Measurements from ENCODE around the gene CD55.

Gene CD55

GRCh38 chr1:207355513-207356295, 34.2 kb downstream of the CD55 start:
- H3K4me3 ChIP-seq (ENCODE audit: low read depth, low read length) = no peak overlapping the region

DNA sequence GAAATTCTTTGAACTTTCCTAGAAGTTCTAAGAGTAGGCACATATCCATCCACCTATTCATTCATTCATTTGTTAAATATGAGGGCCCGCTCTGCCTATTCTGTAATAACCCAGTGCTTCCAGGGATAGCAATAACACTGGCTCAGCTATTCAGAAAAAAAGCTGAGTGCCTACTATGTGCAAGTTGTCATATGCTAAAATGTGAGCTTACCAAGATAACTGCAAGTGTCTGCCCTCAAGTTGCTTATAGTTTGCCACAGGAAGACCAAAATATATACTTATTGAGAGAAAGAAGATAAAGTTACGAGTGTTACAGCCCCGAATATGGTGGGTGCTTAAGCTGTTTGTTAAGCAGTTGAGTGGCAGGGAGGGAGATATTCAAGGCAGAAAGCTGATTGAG, 39.6 kb downstream of the CD55 start:
- H3K4me3 ChIP-seq (ENCODE audit: low read depth, low read length) = no peak overlapping the region

DNA sequence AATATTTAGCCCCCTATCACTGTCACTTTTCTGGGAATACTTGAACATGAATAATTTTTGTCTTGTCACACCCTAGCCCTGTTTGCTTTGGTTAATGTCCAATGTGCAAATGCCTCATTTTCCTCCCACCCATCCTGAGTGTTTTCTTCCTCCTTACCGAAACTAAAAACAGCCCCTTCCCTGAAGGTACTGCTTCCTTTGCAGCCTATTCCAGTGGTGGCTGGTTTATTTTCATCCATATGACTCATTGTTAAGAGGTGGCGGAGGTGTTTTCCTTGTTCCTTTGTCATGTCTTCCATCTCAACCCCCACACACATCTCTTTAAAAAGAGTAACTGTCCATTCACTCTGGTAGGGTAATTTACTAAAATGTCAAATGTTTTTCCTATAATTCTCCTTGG, 40.4 kb downstream of the CD55 start:
- no peak overlapping the region for H3K4me3 ChIP-seq (ENCODE audit: low read depth, low read length)

GRCh38 chr1:207362962-207363860, 41.7 kb downstream of the CD55 start:
- no peak overlapping the region for H3K4me3 ChIP-seq (ENCODE audit: low read depth, low read length)

DNA sequence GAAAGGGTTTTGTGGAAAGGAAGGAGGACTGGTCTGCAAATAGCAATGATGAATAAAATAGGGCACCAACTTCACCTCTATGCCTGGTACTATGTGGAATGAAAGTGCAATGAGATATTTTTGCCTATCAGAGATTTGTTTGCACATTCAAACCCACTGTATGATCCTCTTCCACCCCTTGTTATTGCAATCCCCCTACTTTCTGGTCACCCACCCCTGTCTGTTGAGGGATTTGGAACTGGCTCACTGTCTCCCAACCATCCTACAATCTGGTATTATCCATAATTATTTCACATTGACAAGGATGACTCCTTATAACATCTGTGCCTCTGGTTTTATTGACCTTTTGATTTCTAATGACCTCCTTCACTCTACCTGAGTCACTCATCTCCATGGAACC, 42.4 kb downstream of the CD55 start:
- no peak overlapping the region for H3K4me3 ChIP-seq (ENCODE audit: low read depth, low read length)

GRCh38 chr1:207364614-207365013, 43.1 kb downstream of the CD55 start:
- H3K4me3 ChIP-seq (ENCODE audit: low read depth, low read length) = no peak overlapping the region

DNA sequence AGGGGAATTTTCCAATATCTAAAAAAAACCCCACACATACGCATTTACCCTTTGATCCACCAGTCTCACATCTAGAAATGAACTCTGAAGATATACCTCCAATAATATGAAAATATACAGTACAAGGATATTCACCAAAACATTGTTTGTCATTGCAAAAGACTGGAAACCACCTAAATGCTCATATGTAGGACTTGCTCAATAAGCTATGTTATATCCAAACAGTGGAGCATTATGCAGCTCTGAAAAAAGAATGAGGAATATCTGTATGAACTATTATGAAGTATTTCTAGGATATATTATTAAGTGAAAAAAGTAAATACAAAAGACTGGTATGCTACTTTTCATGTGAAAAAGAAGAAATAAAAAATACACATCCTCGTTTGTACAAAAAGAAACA, 43.6 kb downstream of the CD55 start:
- no peak overlapping the region for H3K4me3 ChIP-seq (ENCODE audit: low read depth, low read length)

- no peak overlapping the region for H3K4me3 ChIP-seq (ENCODE audit: low read depth, low read length)
Measured at GRCh38 chr1:207366022-207366421, 44.5 kb downstream of the CD55 start.

DNA sequence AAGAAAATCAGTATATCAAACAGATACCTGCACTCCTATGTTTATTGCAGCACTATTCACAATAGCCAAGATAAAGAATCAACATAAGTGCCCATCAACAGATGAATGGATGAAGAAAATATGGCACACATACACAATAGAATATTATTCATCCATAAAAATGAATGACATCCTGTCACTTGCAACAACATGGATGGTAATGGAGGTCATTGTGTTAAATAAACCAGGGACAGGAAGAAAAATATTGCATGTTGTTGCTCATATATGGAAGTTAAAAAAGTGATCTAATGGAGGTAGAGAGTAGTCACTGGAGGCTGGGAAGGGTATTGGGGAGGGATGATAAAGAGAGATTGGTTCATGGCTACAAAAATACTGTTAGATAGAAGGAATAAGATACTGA, 67.2 kb downstream of the CD55 start:
- H3K4me3 ChIP-seq (ENCODE audit: low read depth, low read length) = no peak overlapping the region

DNA sequence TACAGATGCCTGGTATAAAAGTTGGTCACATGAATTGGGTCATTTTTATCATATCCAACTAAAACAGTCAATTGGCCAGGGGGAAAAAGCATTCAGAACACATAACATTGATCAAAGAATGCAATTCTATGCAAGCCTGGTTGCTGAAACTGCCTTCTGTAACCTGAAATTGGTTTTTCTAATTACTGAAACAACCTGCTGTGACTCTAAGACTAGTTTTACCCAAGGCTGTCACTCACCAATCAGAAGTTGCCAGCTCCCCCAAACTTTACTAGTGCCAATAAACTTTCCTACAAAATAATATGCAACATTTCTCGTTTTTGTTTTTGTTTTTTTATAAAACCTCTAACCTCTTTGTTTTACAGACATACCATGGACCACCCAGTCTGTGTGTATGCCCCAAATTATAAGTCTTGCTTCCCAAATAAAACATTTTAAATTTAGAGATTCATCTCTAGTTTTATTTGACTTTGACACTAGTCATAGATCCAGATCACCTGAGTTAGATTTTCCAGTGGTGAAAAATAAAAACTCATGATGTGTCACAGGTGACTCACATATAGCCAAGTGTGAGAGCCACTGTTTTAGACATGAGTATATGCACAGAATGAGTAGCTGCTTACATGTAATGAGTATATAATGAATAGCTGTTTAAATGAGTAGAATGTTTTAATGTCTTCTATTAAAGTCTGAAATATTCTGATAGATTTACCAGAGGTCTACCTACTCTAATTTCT, 68.4 kb downstream of the CD55 start:
- H3K4me3 ChIP-seq (ENCODE audit: low read depth, low read length) = no peak overlapping the region

GRCh38 chr1:207393610-207394009, 72.1 kb downstream of the CD55 start:
- no peak overlapping the region for H3K4me3 ChIP-seq (ENCODE audit: low read depth, low read length)

DNA sequence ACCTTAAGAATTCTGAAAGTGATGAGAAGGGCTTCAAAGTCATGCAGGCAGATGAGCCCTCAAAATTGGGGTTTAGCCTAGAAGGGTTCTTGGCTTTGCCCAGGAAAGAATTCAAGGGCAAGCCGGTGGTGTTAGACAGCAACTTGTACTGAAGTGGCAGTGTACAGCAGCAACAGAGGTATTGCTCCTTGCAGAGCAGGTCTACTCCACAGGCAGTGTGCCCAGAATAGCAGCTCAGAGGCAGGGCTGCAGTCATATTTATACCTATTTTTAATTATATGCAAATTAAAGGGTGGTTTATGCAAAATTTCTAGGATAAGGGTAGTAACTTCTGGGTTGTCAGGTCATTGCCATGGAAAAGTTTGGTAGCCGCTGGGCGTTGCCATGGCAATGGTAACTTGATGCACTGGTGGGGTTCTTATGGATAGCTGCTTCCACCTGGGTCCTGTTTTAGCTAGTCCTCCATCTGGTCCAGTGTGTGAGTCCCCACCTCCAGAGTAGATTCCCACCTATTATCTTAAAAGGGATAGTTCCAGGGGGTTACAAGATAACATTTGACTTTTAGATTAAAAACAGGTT, 74.8 kb downstream of the CD55 start:
- no peak overlapping the region for H3K4me3 ChIP-seq (ENCODE audit: low read depth, low read length)

- no peak overlapping the region for H3K4me3 ChIP-seq (ENCODE audit: low read depth, low read length)
Measured at GRCh38 chr1:207397525-207397926, 76.0 kb downstream of the CD55 start.

DNA sequence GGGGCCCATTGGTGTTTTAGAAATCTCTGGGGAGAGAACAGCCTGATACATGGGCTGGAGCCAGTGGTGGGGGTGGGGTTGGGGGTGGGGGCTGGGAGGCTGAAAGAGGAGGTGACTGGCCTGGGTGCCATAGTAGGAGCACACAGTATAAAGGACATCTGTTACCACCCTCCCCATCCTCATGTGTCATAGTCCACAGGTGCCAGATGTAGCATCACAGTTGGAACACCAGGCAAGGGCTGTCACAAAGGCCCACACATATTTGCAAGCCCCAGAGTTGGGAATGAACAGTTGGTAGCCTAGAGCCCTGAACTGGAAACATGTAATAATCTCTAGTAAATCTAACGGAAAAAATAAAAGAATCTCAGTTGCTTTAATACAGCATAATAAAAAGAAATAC, 77.5 kb downstream of the CD55 start:
- H3K4me3 ChIP-seq (ENCODE audit: low read depth, low read length) = no peak overlapping the region

- H3K4me3 ChIP-seq (ENCODE audit: low read depth, low read length) = no peak overlapping the region
Measured at GRCh38 chr1:207401578-207401977, 80.1 kb downstream of the CD55 start.

DNA sequence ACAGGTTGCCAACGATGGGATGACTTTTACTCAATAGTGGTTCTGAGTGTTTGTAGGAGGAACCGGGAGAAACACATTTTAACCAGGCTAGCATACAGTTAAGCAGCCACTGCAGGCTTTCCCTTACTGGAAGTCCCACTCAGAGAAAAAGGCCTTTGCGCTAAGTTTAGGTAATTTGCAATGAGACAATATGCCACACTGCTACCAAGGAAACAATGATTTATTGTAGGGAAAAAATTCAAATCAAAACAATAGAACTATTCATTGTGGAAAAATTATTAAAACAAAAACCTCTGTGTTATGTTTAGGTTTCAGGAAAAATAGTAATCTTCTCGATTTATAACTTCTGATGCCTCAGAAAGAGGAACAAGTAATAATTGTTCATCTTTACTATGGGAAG, 81.3 kb downstream of the CD55 start:
- no peak overlapping the region for H3K4me3 ChIP-seq (ENCODE audit: low read depth, low read length)

DNA sequence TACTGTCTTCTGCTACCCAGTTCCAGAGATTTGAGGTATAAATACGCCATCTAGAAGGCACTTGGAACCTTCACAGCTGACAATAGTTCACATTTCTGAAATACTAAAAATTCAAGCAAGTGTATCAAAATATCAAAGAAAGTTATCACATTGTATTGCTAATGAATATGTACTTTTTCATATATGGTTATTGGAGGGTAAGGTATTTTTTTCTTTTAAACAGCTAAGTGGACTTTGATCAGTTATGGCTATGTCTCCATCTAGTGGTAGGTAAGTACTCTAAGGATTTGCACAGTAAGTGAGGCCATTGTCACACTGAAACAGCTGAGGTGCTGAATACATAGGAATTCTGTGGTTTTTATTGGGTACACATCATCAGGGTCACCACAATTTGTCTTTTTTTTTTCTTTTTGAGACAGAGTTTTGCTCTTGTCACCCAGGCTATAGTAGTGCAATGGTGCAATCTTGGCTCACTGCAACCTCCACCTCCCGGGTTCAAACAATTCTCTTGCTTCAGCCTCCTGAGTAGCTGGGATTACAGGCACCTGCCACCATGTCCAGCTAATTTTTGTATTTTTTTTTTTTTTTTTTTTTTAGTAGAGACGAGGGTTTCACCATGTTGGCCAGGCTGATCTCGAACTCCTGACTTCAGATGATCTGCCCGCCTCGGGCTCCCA, 83.5 kb downstream of the CD55 start:
- H3K4me3 ChIP-seq (ENCODE audit: low read depth, low read length) = no peak overlapping the region

GRCh38 chr1:207405814-207406213, 84.3 kb downstream of the CD55 start:
- no peak overlapping the region for H3K4me3 ChIP-seq (ENCODE audit: low read depth, low read length)

GRCh38 chr1:207407655-207408260, 86.3 kb downstream of the CD55 start:
- no peak overlapping the region for H3K4me3 ChIP-seq (ENCODE audit: low read depth, low read length)
